Esophagus muscularis mucosa (tissue), 4 donors: ENCODE results near the gene SUCLA2.
"Not testable (repeated sequence)": the region's sequence is repeated elsewhere in the genome, so short reads cannot be mapped to it uniquely, and the experiment has no call there.

Experiments
- EP300 ChIP-seq: sonication (generic); formaldehyde crosslinking; IDR thresholded peaks from one replicate; pipeline ENCODE4 v1.6.1; 2017; ENCODE audit warnings: antibody characterized with exemption
- POLR2A ChIP-seq: fragments of 450-650 bp; IDR thresholded peaks from one replicate; pipeline ENCODE4 v1.6.1; 2017; ENCODE audit warnings: antibody characterized with exemption, moderate library complexity, mild to moderate bottlenecking, low read depth
- POLR2AphosphoS5 ChIP-seq, 2 donors: sonication (generic); formaldehyde crosslinking; IDR thresholded peaks; one replicate each; pipeline ENCODE4 v1.6.1; 2017; ENCODE audit warnings: antibody characterized with exemption in 2 of 2
- TF ChIP-seq, protein P1 (sequence below), 3 experiments: fragments of 200-600 bp in 2 of 3; fragments of 450-650 bp in 1 of 3; sonication (generic) in 2 of 3; IDR thresholded peaks; one replicate each; pipeline ENCODE4 v1.5.1; 2017 to 2019; ENCODE audit warnings: antibody characterized with exemption in 3 of 3, mild to moderate bottlenecking in 2 of 3, moderate library complexity in 1 of 3

- TF ChIP-seq, protein P1, sequence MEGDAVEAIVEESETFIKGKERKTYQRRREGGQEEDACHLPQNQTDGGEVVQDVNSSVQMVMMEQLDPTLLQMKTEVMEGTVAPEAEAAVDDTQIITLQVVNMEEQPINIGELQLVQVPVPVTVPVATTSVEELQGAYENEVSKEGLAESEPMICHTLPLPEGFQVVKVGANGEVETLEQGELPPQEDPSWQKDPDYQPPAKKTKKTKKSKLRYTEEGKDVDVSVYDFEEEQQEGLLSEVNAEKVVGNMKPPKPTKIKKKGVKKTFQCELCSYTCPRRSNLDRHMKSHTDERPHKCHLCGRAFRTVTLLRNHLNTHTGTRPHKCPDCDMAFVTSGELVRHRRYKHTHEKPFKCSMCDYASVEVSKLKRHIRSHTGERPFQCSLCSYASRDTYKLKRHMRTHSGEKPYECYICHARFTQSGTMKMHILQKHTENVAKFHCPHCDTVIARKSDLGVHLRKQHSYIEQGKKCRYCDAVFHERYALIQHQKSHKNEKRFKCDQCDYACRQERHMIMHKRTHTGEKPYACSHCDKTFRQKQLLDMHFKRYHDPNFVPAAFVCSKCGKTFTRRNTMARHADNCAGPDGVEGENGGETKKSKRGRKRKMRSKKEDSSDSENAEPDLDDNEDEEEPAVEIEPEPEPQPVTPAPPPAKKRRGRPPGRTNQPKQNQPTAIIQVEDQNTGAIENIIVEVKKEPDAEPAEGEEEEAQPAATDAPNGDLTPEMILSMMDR (IDR thresholded peaks at IDR 0.05), result not testable (repeated sequence)
- not testable (repeated sequence) for TF ChIP-seq POLR2AphosphoS5 (IDR thresholded peaks at IDR 0.05); EP300; POLR2A
Measured at GRCh38 chr13:48001999-48002398, 926 bp upstream of the SUCLA2 start.
